Heart left ventricle (tissue), 13 donors: ENCODE measurements around the gene GJB4.
"Not testable (repeated sequence)": the region's sequence is repeated elsewhere in the genome, so short reads cannot be mapped to it uniquely, and the experiment has no call there.

Source experiments
- CTCF ChIP-seq, 12 donors: fragments of 200-600 bp; sonication (generic) in 4 of 12; IDR thresholded peaks; one replicate each; pipeline versions ENCODE4 v1.5.0 to v1.8.0; 2018 to 2022; ENCODE audit warnings: antibody characterized with exemption in 12 of 12, mild to moderate bottlenecking in 5 of 12
- POLR2A ChIP-seq, 2 donors: fragments of 450-650 bp; IDR thresholded peaks; one replicate each; pipeline ENCODE4 v1.6.1; 2017; ENCODE audit warnings: antibody characterized with exemption in 2 of 2, mild to moderate bottlenecking in 2 of 2, moderate library complexity in 2 of 2
- donor health status: ischemic (EF 13 %, LVEDD 7.1; RV severe dilation, severe dysfunction).
- donor health status: DM: no; HTN: yes; CAD: no.
- donor health status: DM: no; HTN: no; CAD: no.
- donor health status: ischemic (EF 25% LVEDD 6.9; RV normal size, moderate dysfunction).
- donor health status: ischemic (EF 25% LVEDD 5.7; RV mildly dilated, moderate dysfunction).
- donor health status: ischemic (EF 35%, LVEDD 5.7; RV mildly dilated, moderate dysfunction).
- donor health status: nonischemic (EF 11% LVEDD 7.7; RV severe dilation, severe dysfunction).
- donor health status: DM: yes; HTN: yes; CAD: no.
- donor health status: PGD.
- donor health status: ischemic (EF 29% LVEDD 5.4; RV normal size, mild dysfunction).
- donor health status: nonischemic (EF 23%, LVEDD 6.1; RV moderate dilation, normal function).

GRCh38 chr1:34737236-34737635 lies 22.3 kb upstream of the GJB4 start:
- not testable (repeated sequence) for TF ChIP-seq CTCF, POLR2A (IDR thresholded peaks at IDR 0.05)
